HL-60/S4 treated with phorbol 12-myristate 13-acetate at 8.2 ng/mL for 4 days and 3 days (cell line): ENCODE results near the gene TYMP.

Experiments used
- in situ Hi-C: fragments of 300-500 bp; cut with MboI; formaldehyde crosslinking; loops from 2 replicates; pipeline ENCODE4 v1.15.0; 2022; ENCODE audit warnings: low sequenced_read_pairs

Gene TYMP

DNA sequence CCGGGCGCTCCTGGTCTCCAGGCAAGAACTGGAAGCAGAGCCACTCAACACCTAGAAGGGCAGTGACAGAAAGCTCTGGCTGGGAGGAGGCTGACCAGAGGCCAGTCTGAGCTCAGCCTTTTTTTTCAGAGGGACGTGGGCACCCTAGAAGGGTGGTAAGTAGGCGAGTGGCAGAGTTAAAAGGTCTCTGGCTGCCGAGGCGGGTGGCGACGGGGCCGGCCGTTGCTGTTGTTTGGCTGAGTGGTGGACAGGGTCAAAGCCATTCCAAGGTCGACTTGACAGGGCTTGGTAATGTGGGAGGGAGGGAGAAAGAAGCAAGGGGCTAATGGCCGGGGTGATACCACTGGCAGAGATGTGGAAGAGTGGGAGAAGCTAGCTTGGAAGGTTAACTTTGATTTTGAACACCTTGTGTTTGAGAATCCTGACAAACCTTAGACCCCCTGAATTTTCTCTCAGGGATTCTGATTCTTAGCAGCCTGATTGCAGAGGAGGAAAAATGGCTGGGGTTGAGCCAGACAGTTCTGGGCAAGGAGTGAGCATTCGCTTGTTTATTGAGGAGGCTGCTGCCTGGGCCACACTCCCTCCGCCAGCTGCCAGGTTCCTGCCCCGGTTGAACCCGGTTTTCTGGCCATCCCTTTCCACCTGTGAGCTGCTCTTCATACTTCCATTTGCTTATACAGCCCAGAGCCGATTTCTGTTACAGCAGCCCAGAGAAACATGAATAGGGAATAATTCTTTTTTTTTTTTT is 33.8 kb upstream of the TYMP start:
- in situ Hi-C loops, result no loop called here

DNA sequence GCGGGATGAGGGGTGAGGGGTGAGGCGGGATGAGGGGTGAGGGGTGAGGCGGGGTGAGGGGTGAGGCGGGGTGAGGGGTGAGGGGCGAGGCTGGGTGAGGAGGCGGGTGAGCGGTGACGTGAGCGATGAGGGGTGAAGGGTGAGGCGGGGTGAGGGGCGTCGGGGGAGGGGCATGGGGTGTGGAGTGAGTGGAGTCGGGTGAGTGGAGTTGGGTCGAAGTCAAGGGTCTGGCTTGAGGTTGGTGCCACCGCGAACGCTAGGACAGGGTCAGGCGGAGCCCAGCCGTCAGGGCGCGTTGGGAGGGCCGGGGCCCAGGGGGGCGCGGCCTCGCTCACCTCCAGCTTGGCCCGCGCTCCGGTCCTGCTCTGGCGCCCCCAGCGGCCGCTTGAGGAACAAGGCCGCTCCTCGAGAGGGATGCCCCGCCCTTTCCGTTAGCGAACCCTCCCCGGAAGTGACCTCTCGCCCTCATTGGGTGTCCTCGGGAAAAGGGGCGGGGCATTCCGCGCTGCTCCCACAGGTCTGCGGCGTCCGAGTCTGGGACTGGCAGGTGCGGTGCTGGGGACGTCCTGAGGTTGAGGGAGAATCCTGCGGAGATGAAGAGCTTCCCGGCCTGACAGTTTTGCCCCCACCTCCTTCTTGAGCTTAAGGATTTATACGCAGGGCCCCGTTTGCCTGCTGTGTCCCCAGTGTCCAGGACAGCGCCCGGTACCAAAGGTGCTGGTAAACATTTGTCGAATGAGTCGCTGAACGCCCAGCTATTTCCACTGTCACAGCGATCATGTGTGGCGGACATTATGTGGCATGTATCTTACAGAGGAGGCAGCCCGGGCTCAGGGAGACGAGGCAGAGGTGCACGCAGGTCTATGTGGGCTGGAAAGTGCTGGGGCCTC is 33.0 kb upstream of the TYMP start, which contains the start of gene SYCE3:
Gene SYCE3, minus strand, starts transcription at position 397 of the 890 bp plus-strand sequence. CDS start 6,514 bp downstream, outside the sequence.
- in situ Hi-C loops, result no loop called here

GRCh38 chr22:50561401-50562358 is 31.9 kb upstream of the TYMP start:
- in situ Hi-C loops, result no loop called here

DNA sequence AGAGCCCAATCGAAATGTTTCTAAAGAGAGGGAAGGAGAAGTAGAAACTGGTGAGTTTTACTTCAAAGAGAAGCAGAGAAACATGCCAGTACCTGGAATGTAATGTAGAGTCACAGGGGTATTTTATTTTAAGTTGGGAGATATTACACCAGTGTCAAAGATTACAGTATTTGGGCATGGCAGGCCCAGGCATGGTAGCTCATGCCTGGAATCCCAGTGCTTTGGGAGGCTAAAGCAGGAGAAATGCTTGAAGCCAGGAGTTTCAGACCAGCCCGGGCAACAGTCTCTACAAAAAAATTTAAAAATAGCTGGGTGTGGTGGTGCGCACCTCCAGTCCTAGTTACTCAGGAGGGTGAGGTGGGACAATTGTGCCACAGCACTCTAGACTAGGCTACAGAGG is 30.2 kb upstream of the TYMP start:
- in situ Hi-C loops, result no loop called here

GRCh38 chr22:50556703-50557102 is 26.9 kb upstream of the TYMP start:
- in situ Hi-C loops, result no loop called here

- in situ Hi-C loops, result no loop called here
Observed at GRCh38 chr22:50553310-50553709, 23.5 kb upstream of the TYMP start.

DNA sequence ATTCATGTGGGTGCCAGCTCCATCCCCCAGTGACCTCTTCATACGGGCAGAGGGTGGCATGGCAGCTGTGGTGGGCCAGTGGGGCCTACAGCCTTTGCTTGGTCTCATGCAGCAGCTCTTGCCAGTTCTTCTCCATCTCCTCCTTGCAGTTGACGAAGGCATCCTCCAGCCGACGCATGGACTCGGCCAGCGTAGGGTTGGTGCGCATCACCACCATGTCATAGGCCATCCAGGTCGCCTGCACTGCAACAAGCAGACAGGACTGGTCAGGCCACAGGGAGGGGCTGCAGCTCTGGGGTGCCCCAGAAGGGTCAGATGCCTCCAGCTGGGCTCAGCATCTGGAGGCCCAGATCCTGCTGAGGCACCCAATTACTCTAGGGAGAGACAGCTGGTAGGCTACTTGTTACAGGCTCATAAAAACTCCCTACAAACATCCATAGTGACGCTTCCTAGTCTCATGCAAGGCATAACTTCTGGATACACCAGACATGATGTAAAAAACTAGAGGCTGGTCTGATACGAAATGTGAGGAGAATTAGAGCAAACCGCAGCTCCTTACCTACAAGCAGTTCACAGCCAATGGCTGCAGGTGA is 21.4 kb upstream of the TYMP start:
- in situ Hi-C loops, result no loop called here

GRCh38 chr22:50550395-50550794 is 20.6 kb upstream of the TYMP start:
- in situ Hi-C loops, result no loop called here

- in situ Hi-C loops, result no loop called here
Observed at GRCh38 chr22:50548921-50549790, 19.3 kb upstream of the TYMP start.

DNA sequence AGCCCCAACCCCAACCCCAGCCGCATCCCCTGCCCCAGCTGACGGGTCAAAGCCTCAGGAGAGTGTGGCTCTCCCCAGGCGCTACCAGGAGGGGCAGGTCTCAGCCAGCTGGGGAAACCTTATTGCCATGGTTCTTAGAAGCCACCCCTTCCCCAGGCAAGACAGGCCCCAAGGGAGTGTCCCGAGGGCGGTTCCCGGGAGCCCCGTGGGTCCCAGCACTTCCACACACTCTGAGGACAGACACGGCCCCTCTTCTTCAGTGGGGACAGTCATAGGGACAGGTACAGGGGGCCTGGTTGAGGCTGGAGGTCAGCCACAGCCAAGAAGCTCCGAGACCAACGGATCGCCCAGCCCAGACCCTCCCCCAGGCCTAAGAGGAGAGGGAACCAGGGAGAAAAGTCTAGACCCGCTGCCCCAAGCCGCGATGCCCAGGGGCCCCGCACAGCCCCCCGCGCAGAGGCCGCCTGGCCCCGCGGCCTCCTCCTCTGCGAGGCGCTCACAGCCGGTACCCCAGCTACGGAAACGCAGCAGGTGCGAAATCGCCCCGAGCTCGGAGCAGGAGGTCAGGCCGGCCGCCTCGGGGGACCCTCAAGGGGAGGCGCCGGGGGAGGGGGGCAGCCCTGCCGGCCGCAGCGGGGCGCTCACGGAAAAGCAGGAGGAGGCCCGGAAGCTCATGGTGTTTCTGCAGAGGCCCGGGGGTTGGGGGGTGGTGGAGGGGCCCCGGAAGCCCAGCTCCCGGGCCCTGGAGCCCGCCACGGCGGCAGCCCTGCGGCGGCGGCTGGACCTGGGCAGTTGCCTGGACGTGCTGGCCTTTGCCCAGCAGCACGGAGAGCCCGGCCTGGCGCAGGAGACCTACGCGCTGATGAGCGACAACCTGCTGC is 18.5 kb upstream of the TYMP start:
- in situ Hi-C loops, result no loop called here

DNA sequence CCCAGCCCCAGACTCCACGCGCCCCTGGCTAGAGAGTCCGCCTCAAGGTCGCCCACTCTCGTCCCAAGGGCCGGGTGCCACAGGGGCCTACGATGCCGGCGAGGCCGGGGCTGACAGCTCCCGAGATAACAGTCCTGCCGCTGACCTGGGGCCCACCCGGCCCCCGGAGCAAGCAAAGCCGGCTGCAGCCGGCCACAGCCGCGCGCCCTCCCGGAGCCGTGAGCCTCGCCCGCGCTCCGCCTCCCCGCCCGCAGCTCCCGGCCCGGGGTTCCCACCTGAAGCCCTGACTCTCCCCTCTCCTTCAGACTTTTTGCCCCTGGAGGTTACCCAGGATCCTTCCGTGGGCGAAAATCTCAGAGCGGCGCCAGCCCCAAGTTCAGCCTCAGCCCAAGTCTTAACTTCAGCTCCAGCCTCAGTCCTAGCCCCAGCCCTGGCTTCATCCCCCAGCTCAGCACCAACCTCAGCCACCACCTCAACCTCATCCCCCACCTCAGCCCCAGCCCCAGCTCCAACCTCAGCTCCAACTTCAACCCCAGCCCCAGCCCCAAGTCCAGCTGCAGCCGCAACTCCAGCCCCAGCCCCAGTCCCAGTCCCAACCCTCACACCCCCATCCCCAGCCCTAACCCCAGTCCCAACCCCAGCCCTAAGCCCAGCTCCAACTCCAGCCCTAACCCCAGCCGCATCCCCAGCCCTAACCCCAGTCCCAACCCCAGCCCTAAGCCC is 17.6 kb upstream of the TYMP start:
- in situ Hi-C loops, result no loop called here

- in situ Hi-C loops, result no loop called here
Observed at GRCh38 chr22:50546326-50547262, 16.8 kb upstream of the TYMP start.

GRCh38 chr22:50545522-50546325 is 15.9 kb upstream of the TYMP start, which contains the start of gene KLHDC7B:
Gene KLHDC7B (plus strand): TSS chr22:50545899. CDS start chr22:50546244, 345 bp downstream.
- in situ Hi-C loops, result no loop called here

DNA sequence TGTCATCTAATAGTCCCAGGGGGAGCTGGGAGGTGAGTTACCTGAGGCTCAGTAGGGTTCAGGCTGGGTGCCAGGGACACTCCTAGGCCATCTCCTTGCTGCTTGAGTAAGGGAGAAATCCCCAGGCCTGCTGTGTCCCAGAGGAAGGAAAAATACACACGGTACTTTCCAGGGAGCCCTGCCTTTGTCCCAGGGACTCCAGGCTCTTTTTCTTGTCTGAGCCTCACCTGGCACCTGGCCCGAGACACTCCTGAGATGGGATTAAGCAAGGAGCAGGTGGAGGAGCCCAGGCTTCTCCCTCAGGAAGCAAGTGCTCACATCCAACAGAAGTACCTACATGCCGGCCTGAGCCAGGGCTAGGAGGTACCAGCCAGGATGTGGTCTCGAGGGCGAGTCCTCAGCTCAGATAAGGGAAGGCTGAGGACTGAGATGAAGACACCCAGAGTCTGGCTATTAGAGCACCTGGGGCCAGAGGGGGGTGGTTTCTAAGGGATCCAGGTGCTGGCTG is 15.0 kb upstream of the TYMP start:
- in situ Hi-C loops, result no loop called here

GRCh38 chr22:50544078-50544745 is 14.4 kb upstream of the TYMP start:
- in situ Hi-C loops, result no loop called here
